HG03571 (cell line): ENCODE results near the gene GP9.

ENCODE experiments used
- ATAC-seq: cut with Tn5 transposase; IDR thresholded peaks from one replicate; pipeline ENCODE4 v1.9.1; 2021; ENCODE audit not compliant: unreplicated experiment

GP9 gene

GRCh38 chr3:129027544-129027880, 33.1 kb upstream of the GP9 start:
- no peak for ATAC-seq

GRCh38 chr3:129028866-129029265, 31.7 kb upstream of the GP9 start:
- no peak for ATAC-seq

GRCh38 chr3:129030611-129031010, 30.0 kb upstream of the GP9 start:
- no peak for ATAC-seq

- ATAC-seq = no peak
Measured at GRCh38 chr3:129031476-129032215, 28.9 kb upstream of the GP9 start.

GRCh38 chr3:129032716-129033115, 27.9 kb upstream of the GP9 start:
- no peak for ATAC-seq

- ATAC-seq = no peak
Measured at GRCh38 chr3:129033151-129033550, 27.4 kb upstream of the GP9 start.

GRCh38 chr3:129033633-129034321, 26.8 kb upstream of the GP9 start:
- no peak for ATAC-seq

GRCh38 chr3:129034642-129035041, 25.9 kb upstream of the GP9 start:
- ATAC-seq = no peak

- no peak for ATAC-seq
Measured at GRCh38 chr3:129035360-129036221, 25.0 kb upstream of the GP9 start.

- no peak for ATAC-seq
Measured at GRCh38 chr3:129036222-129037092, 24.1 kb upstream of the GP9 start.

- ATAC-seq = no peak
Measured at GRCh38 chr3:129037093-129037419, 23.5 kb upstream of the GP9 start.

GRCh38 chr3:129038121-129038855, 22.3 kb upstream of the GP9 start:
- no peak for ATAC-seq

GRCh38 chr3:129039271-129040038, 21.1 kb upstream of the GP9 start:
- no peak for ATAC-seq

- no peak for ATAC-seq
Measured at GRCh38 chr3:129040039-129040336, 20.6 kb upstream of the GP9 start.

GRCh38 chr3:129040579-129041300, 19.8 kb upstream of the GP9 start:
- no peak for ATAC-seq

GRCh38 chr3:129045675-129046036, 14.9 kb upstream of the GP9 start:
- no peak for ATAC-seq

GRCh38 chr3:129046037-129046731, 14.4 kb upstream of the GP9 start:
- no peak for ATAC-seq

- no peak for ATAC-seq
Measured at GRCh38 chr3:129046732-129047552, 13.6 kb upstream of the GP9 start.
